Measurements from ENCODE around the gene SLK. TPM values are rescaled to one million over a fixed set of nuclear protein-coding genes. Genes with fewer than 3 reads are reported as not detected.

SLK gene
- total RNA-seq, 1 experiment from 2014 or later, result 40.8 TPM

- no TSS peak for BruUV-seq (replicated peaks)
- no peak overlapping the region for H3K27ac ChIP-seq (ENCODE audit: low read length)
- DNase-seq (ENCODE audit: low read depth, low spot score), result no peak
- TF ChIP-seq POLR2AphosphoS5 (IDR thresholded peaks at IDR 0.05; ENCODE audit: low read depth, low read length) (no peak), REST (IDR thresholded peaks at IDR 0.05; ENCODE audit: insufficient read depth in 1 of 2, low read depth in 2 of 2, low read length in 1 of 2) (no peak), SIN3A (IDR thresholded peaks at IDR 0.05; ENCODE audit: borderline replicate concordance, insufficient read depth, low read depth, low read length) (no peak), TCF7L2 (IDR thresholded peaks at IDR 0.05; ENCODE audit: low read depth, low read length) (no peak), CTCF (IDR thresholded peaks at IDR 0.05) (no peak)
- no peak overlapping the region for H3K4me3 ChIP-seq (ENCODE audit: low read depth in 2 of 2, low read length in 2 of 2)
- ChIA-PET CTCF (no interaction called here), POLR2A (no interaction called here)
- in situ Hi-C loops (cut with HindIII; ENCODE audit: low pct_unique_long_range_greater_than_20kb, low sequenced_read_pairs) (no loop called here), intact Hi-C loops (cut with micrococcal nuclease; ENCODE audit: unreplicated experiment) (no loop called here)
- peaks cover 8% of the 10 kb centered on the region for H3K4me1 ChIP-seq (ENCODE audit: control insufficient read depth, insufficient read depth, low read length)
- no peaks in the 10 kb centered on the region for H3K27me3 ChIP-seq (ENCODE audit: control insufficient read depth, insufficient read depth, low read length)
- no peaks in the 10 kb centered on the region for H3K9me3 ChIP-seq (ENCODE audit: control insufficient read depth, insufficient read depth, low read depth, low read length)
- peaks cover 12% of the 10 kb centered on the region; the same call in 1 of the 2 replicates for H3K36me3 ChIP-seq (ENCODE audit: control insufficient read depth, insufficient read depth, low read length)
- no peak for ATAC-seq
These were observed 23.2 kb downstream of the SLK start for GRCh38 chr10:103990121-103990520.

- Histone ChIP-seq H3K27me3 (ENCODE audit: control insufficient read depth, insufficient read depth, low read length) (no peaks in the 10 kb centered on the region), H3K4me1 (ENCODE audit: control insufficient read depth, insufficient read depth, low read length) (peaks cover 6% of the 10 kb centered on the region; the same call in 1 of the 2 replicates), H3K36me3 (ENCODE audit: control insufficient read depth, insufficient read depth, low read length) (peaks cover 12% of the 10 kb centered on the region; the same call in 1 of the 2 replicates), H3K4me3 (ENCODE audit: low read depth in 2 of 2, low read length in 2 of 2) (no peak overlapping the region), H3K27ac (ENCODE audit: low read length) (no peak overlapping the region), H3K9me3 (ENCODE audit: control insufficient read depth, insufficient read depth, low read depth, low read length) (no peaks in the 10 kb centered on the region)
- ATAC-seq, result no peak
- in situ Hi-C loops (cut with HindIII; ENCODE audit: low pct_unique_long_range_greater_than_20kb, low sequenced_read_pairs), result no loop called here
- POLR2A ChIA-PET, result interaction anchor here (0.7 kb wide), 1 partner anchor 21 kb away, joined by 3 read pairs; no protein-coding TSS in a partner anchor
- DNase-seq (ENCODE audit: low read depth, low spot score), result no peak
- CTCF ChIA-PET, result no interaction called here
- TF ChIP-seq REST (IDR thresholded peaks at IDR 0.05; ENCODE audit: insufficient read depth in 1 of 2, low read depth in 2 of 2, low read length in 1 of 2) (no peak), POLR2AphosphoS5 (IDR thresholded peaks at IDR 0.05; ENCODE audit: low read depth, low read length) (no peak), TCF7L2 (IDR thresholded peaks at IDR 0.05; ENCODE audit: low read depth, low read length) (no peak), CTCF (IDR thresholded peaks at IDR 0.05) (no peak), SIN3A (IDR thresholded peaks at IDR 0.05; ENCODE audit: borderline replicate concordance, insufficient read depth, low read depth, low read length) (no peak)
- no TSS peak for BruUV-seq (replicated peaks)
- intact Hi-C loops (cut with micrococcal nuclease; ENCODE audit: unreplicated experiment), result no loop called here
These were observed 23.6 kb downstream of the SLK start for GRCh38 chr10:103990531-103990930.

Data from Panc1 (cell line).